ENCODE measurements around the gene C2CD4A.

The C2CD4A gene

GRCh38 chr15:62109437-62109836, 42.7 kb downstream of the C2CD4A start:
- DNase-seq (ENCODE audit: low read depth): no peak
- H3K4me3 ChIP-seq (ENCODE audit: low read length): no peak overlapping the region
- TF ChIP-seq, protein P1, sequence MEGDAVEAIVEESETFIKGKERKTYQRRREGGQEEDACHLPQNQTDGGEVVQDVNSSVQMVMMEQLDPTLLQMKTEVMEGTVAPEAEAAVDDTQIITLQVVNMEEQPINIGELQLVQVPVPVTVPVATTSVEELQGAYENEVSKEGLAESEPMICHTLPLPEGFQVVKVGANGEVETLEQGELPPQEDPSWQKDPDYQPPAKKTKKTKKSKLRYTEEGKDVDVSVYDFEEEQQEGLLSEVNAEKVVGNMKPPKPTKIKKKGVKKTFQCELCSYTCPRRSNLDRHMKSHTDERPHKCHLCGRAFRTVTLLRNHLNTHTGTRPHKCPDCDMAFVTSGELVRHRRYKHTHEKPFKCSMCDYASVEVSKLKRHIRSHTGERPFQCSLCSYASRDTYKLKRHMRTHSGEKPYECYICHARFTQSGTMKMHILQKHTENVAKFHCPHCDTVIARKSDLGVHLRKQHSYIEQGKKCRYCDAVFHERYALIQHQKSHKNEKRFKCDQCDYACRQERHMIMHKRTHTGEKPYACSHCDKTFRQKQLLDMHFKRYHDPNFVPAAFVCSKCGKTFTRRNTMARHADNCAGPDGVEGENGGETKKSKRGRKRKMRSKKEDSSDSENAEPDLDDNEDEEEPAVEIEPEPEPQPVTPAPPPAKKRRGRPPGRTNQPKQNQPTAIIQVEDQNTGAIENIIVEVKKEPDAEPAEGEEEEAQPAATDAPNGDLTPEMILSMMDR (conservative IDR thresholded peaks at IDR 0.05; ENCODE audit: low read length): no peak

DNA sequence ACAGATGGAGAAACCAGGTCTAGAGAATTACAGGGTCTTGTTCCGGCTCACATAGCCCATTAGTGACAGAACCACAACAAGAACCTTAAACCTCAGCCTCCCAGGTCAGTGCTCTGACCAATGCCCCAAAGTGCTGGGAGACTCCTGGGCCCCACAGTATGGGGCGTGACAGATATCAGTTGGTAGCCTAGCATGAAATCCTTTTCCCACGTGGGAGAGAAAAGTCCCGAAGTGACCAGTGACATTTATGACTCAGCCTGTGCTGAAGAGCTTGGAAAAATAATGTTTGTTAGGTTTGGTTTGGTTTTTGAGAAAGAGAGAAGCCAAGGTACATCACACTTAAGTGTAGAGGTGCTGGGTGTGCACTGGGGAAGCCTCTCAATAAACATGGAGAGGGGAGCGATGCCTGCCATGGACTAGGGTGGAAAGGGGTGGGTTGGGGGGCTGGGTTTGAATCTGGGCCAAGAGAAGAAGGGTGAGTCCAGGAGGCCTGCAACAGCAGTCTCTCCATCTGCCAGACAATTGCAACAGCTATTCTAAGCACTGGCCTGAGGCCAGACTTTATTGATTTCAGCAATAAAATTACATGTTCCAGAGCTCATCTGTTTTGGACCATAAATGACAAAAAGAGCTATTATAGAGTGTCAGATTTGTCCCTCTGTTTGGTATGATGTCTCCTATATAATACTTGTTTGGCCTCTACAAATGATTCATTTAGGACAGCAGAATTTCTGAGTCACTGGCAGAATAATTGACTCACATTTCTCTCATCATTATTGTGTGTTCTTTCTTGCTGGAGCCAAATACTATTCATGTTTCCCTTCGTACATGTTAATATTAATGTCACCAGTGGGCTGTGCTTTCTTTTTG, 43.4 kb downstream of the C2CD4A start:
- peak; percentile 60 for DNase-seq (ENCODE audit: low read depth)
- no peak overlapping the region for H3K4me3 ChIP-seq (ENCODE audit: low read length)
- TF ChIP-seq, protein P1 (conservative IDR thresholded peaks at IDR 0.05; ENCODE audit: low read length): no peak

GRCh38 chr15:62112081-62112480, 45.3 kb downstream of the C2CD4A start:
- TF ChIP-seq, protein P1 (conservative IDR thresholded peaks at IDR 0.05; ENCODE audit: low read length): no peak
- no peak for DNase-seq (ENCODE audit: low read depth)
- no peak overlapping the region for H3K4me3 ChIP-seq (ENCODE audit: low read length)

- TF ChIP-seq, protein P1 (conservative IDR thresholded peaks at IDR 0.05; ENCODE audit: low read length): no peak
- H3K4me3 ChIP-seq (ENCODE audit: low read length): no peak overlapping the region
- DNase-seq (ENCODE audit: low read depth): peak; percentile 67
Measured at GRCh38 chr15:62112616-62113593, 46.1 kb downstream of the C2CD4A start.

GRCh38 chr15:62115847-62116246, 49.1 kb downstream of the C2CD4A start:
- TF ChIP-seq, protein P1 (conservative IDR thresholded peaks at IDR 0.05; ENCODE audit: low read length): no peak
- no peak for DNase-seq (ENCODE audit: low read depth)
- H3K4me3 ChIP-seq (ENCODE audit: low read length): no peak overlapping the region

GRCh38 chr15:62118520-62119226, 51.9 kb downstream of the C2CD4A start:
- TF ChIP-seq, protein P1 (conservative IDR thresholded peaks at IDR 0.05; ENCODE audit: low read length): no peak
- peak; percentile 35 for DNase-seq (ENCODE audit: low read depth)
- H3K4me3 ChIP-seq (ENCODE audit: low read length): peak overlapping the region; percentile 52
